Measurements from ENCODE around the gene PTPRZ1.

- TF ChIP-seq CTCF (IDR thresholded peaks at IDR 0.05) = no peak
- no peak for TF ChIP-seq EZH2phosphoT487 (IDR thresholded peaks at IDR 0.05)
- no peak for TF ChIP-seq EZH2 (IDR thresholded peaks at IDR 0.05)
Observed at GRCh38 chr7:121876656-121877500, 3.9 kb downstream of the PTPRZ1 start.
